DMS53 treated with DMSO at 0.1 percent for 48 hours (cell line): ENCODE results near the gene UBL5.
A peak's percentile ranks its signal among the peaks of the same experiment; 100 is the strongest.

Experiments
- DNase-seq: peaks from one replicate; lab custom pipeline; 2025; ENCODE audit not compliant: unreplicated experiment; lab: John Stamatoyannopoulos, UW

Gene UBL5

GRCh38 chr19:9849791-9850190 is 22.1 kb downstream of the UBL5 start:
- DNase-seq, result no peak

- no peak for DNase-seq
These were observed 22.7 kb downstream of the UBL5 start for GRCh38 chr19:9850235-9850959.

- no peak for DNase-seq
These were observed 26.6 kb downstream of the UBL5 start for GRCh38 chr19:9854282-9854846.

- DNase-seq, result no peak
These were observed 28.9 kb downstream of the UBL5 start for GRCh38 chr19:9856609-9857008.

GRCh38 chr19:9857076-9857721 is 29.5 kb downstream of the UBL5 start:
- DNase-seq, result no peak

GRCh38 chr19:9857920-9858746 is 30.4 kb downstream of the UBL5 start:
- DNase-seq, result no peak

GRCh38 chr19:9858766-9859165 is 31.0 kb downstream of the UBL5 start:
- DNase-seq, result no peak

GRCh38 chr19:9860407-9860806 is 32.7 kb downstream of the UBL5 start:
- no peak for DNase-seq

- no peak for DNase-seq
These were observed 33.8 kb downstream of the UBL5 start for GRCh38 chr19:9861503-9861902.

GRCh38 chr19:9862938-9863337 is 35.2 kb downstream of the UBL5 start:
- no peak for DNase-seq

- no peak for DNase-seq
These were observed 36.0 kb downstream of the UBL5 start for GRCh38 chr19:9863759-9864158.

- DNase-seq, result no peak
These were observed 38.2 kb downstream of the UBL5 start for GRCh38 chr19:9865732-9866501.

GRCh38 chr19:9868983-9869617 is 41.4 kb downstream of the UBL5 start:
- no peak for DNase-seq

GRCh38 chr19:9871626-9872338 is 44.1 kb downstream of the UBL5 start:
- DNase-seq, result peak; percentile 58

GRCh38 chr19:9872618-9873242 is 45.0 kb downstream of the UBL5 start:
- DNase-seq, result no peak

- DNase-seq, result no peak
These were observed 47.4 kb downstream of the UBL5 start for GRCh38 chr19:9875031-9875627.

- DNase-seq, result no peak
These were observed 48.1 kb downstream of the UBL5 start for GRCh38 chr19:9875796-9876195.

GRCh38 chr19:9877780-9878510 is 50.2 kb downstream of the UBL5 start:
- DNase-seq, result no peak
